ENCODE results near the gene ETFB. TPM values are rescaled to one million over a fixed set of nuclear protein-coding genes. Genes with fewer than 3 reads are reported as not detected.
A peak's percentile ranks its signal among the peaks of the same experiment; 100 is the strongest.

The ETFB gene
- total and polyA plus RNA-seq, 2 donors from 2014 or later = 76.8 to 620 TPM

DNA sequence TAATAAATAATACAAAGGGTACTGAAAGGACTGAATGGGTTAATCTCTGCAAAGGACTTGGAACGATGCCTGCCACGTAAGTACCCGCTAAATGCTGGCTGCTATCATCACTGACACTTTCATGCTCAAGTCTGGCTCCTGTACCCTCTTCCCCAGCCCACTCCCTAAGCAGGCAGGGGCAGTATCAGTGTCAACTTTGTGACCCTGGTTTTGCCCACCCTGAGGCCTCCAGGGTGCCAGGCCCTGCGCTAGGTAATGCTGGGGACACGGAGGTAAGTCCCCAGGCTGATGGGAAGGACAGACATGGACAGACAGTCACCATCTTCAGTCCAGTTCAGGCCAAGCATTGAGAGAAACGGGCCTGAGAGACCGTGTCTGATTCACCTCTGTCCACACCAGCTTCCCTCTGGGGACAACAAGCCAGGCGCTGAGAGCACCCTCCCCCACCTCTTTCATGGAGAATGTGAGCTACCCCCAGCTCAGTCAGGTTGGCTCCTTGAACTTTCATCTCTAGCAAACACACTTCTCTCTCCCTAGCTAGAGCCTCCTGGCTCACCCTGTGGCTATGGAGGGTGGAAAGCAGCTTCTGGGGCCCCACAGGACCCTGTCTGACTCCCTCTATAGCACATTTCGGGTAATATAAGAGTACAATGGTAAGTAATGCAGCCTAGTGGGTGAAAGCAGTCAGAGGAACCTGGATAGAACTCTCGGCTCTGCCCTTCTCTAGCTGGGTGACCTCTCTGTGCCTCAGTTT is 800 bp downstream of the ETFB start:
- H3K9me3 ChIP-seq (ENCODE audit: control insufficient read depth in 2 of 3, insufficient read depth in 1 of 3, low read length in 3 of 3) = no peaks in the 10 kb centered on the region
- FAIRE-seq (no peak), DNase-seq (peak in 3 of 5 donors; percentile 33 to 70 (median 56))
- H3K36me3 ChIP-seq (ENCODE audit: control insufficient read depth in 2 of 3, insufficient read depth in 3 of 3, low read length in 3 of 3) = no peaks in the 10 kb centered on the region
- H3K9ac ChIP-seq (ENCODE audit: low read length in 3 of 3) = peak overlapping the region; percentile 78 to 90 (median 85)
- TF ChIP-seq, protein P1, sequence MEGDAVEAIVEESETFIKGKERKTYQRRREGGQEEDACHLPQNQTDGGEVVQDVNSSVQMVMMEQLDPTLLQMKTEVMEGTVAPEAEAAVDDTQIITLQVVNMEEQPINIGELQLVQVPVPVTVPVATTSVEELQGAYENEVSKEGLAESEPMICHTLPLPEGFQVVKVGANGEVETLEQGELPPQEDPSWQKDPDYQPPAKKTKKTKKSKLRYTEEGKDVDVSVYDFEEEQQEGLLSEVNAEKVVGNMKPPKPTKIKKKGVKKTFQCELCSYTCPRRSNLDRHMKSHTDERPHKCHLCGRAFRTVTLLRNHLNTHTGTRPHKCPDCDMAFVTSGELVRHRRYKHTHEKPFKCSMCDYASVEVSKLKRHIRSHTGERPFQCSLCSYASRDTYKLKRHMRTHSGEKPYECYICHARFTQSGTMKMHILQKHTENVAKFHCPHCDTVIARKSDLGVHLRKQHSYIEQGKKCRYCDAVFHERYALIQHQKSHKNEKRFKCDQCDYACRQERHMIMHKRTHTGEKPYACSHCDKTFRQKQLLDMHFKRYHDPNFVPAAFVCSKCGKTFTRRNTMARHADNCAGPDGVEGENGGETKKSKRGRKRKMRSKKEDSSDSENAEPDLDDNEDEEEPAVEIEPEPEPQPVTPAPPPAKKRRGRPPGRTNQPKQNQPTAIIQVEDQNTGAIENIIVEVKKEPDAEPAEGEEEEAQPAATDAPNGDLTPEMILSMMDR (IDR thresholded peaks at IDR 0.05; ENCODE audit: borderline replicate concordance, extremely low read depth, insufficient read depth) = no peak
- intact Hi-C loops (cut with DNase I) = no loop called here
- no peaks in the 10 kb centered on the region for H3K27me3 ChIP-seq (ENCODE audit: control insufficient read depth, insufficient read depth, low read length)
- peak overlapping the region; percentile 94 to 97 for H3K27ac ChIP-seq (ENCODE audit: low read depth in 2 of 2, low read length in 2 of 2)
- H3K4me3 ChIP-seq (ENCODE audit: low read length in 3 of 3) = peak overlapping the region; percentile 78 to 95 (median 94)
- peaks cover 0 to 17% (median 5%) of the 10 kb centered on the region in 3 donors for H3K4me1 ChIP-seq (ENCODE audit: control insufficient read depth in 2 of 3, insufficient read depth in 2 of 3, low read depth in 1 of 3, low read length in 3 of 3)

DNA sequence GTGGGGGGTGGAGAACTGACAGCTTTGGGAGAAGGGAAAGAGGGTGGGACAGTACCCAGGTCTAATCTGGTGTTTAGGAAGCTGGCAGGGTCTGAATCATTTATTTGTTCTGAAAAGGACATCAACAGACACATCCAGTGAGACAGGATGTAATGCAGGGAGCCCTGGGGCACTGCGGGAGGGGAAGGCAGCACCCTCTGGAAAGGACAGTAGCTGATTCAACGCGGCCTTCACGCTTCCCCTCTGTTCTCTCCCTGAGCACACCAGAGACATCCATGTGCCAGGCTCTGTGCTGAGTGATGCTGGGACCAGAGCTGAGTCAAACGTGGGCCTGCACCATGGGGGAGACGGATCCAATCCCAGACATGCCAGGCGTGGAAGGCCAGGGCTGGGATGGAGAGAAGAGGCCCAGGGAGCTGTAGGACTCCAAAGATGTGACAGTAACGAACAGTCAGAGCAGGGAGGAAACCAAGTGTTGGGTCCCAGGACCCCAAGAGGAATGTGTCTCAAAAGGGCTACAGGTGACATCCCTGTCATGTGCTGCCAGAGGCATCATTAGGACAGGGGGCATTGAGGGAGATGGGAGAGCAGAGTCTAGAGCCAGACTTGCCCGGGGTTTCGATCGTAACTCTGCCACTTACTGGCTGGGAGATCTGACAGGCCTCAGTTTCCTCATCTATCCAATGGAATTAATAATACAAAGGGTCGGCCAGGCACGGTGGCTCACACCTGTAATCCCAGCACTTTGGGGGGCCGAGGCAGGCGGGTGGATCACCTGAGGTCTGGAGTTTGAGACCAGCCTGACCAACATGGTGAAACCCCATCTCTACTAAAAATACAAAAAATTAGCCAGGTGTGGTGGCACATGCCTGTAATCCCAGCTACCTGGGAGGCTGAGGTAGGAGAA is 1.7 kb downstream of the ETFB start:
- Histone ChIP-seq H3K9ac (ENCODE audit: low read length in 3 of 3) (peak overlapping the region in 1 of 3 donors; percentile 40), H3K36me3 (ENCODE audit: control insufficient read depth in 2 of 3, insufficient read depth in 3 of 3, low read length in 3 of 3) (no peaks in the 10 kb centered on the region), H3K9me3 (ENCODE audit: control insufficient read depth in 2 of 3, insufficient read depth in 1 of 3, low read length in 3 of 3) (no peaks in the 10 kb centered on the region), H3K27me3 (ENCODE audit: control insufficient read depth, insufficient read depth, low read length) (no peaks in the 10 kb centered on the region), H3K4me3 (ENCODE audit: low read length in 3 of 3) (no peak overlapping the region), H3K27ac (ENCODE audit: low read depth in 2 of 2, low read length in 2 of 2) (no peak overlapping the region), H3K4me1 (ENCODE audit: control insufficient read depth in 2 of 3, insufficient read depth in 2 of 3, low read depth in 1 of 3, low read length in 3 of 3) (peaks cover 0 to 17% (median 5%) of the 10 kb centered on the region in 3 donors)
- DNase-seq = no peak
- intact Hi-C loops (cut with DNase I) = no loop called here
- no peak for FAIRE-seq
- TF ChIP-seq, protein P1 (IDR thresholded peaks at IDR 0.05; ENCODE audit: borderline replicate concordance, extremely low read depth, insufficient read depth) = no peak

DNA sequence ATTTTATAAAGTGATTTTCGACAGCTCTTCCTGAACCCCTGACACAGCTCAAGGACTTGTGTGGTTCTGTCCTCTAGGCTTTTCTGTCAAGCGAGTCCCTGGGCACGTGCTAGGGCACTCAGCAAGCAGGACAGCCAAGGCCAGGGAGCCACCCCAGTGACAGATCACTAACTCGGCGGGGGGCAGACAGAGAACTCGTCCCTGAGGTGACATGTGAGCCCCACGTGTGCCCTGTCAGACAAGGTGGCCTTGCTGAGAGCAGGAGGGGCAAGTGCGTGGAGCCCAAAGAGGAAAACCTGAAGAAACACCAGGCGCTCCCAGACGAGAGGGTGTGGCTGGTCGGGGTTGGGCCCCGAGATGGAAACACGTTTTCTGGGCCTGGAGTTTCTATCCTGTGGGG is 4.9 kb downstream of the ETFB start:
- intact Hi-C loops (cut with DNase I) = no loop called here
- H3K4me3 ChIP-seq (ENCODE audit: low read length in 3 of 3) = no peak overlapping the region
- no peaks in the 10 kb centered on the region for H3K27me3 ChIP-seq (ENCODE audit: control insufficient read depth, insufficient read depth, low read length)
- H3K9me3 ChIP-seq (ENCODE audit: control insufficient read depth in 2 of 3, insufficient read depth in 1 of 3, low read length in 3 of 3) = no peaks in the 10 kb centered on the region
- H3K36me3 ChIP-seq (ENCODE audit: control insufficient read depth in 2 of 3, insufficient read depth in 3 of 3, low read length in 3 of 3) = no peaks in the 10 kb centered on the region
- no peak overlapping the region for H3K9ac ChIP-seq (ENCODE audit: low read length in 3 of 3)
- DNase-seq = no peak
- H3K27ac ChIP-seq (ENCODE audit: low read depth in 2 of 2, low read length in 2 of 2) = no peak overlapping the region
- peaks cover 0 to 15% (median 5%) of the 10 kb centered on the region in 3 donors for H3K4me1 ChIP-seq (ENCODE audit: control insufficient read depth in 2 of 3, insufficient read depth in 2 of 3, low read depth in 1 of 3, low read length in 3 of 3)
- TF ChIP-seq, protein P1 (IDR thresholded peaks at IDR 0.05; ENCODE audit: borderline replicate concordance, extremely low read depth, insufficient read depth) = no peak
- FAIRE-seq = no peak
